Upper lobe of right lung (tissue), 1 donor: ENCODE data around the gene C2orf76. TPM values are rescaled to one million over a fixed set of nuclear protein-coding genes. Genes with fewer than 3 reads are reported as not detected.
A peak's percentile ranks its signal among the peaks of the same experiment; 100 is the strongest.
"Not testable (repeated sequence)": the region's sequence is repeated elsewhere in the genome, so short reads cannot be mapped to it uniquely, and the experiment has no call there.

ENCODE experiments used
- ATAC-seq: fragments of 200-7000 bp; cut with Tn5 transposase; one replicate; pipeline ENCODE4 v1.9.1; 2020; ENCODE audit warnings: mild to moderate bottlenecking, moderate library complexity
- DNase-seq: peaks from one replicate; pipeline ENCODE4 v3.0.0-alpha.2; 2020
- H3K27ac ChIP-seq: fragments of 200-600 bp; one replicate; pipeline ENCODE4 v1.8.0; 2022
- H3K27me3 ChIP-seq: fragments of 200-600 bp; one replicate; pipeline ENCODE4 v1.8.0; 2022; ENCODE audit warnings: mild to moderate bottlenecking
- H3K36me3 ChIP-seq: fragments of 200-600 bp; one replicate; pipeline ENCODE4 v1.8.0; 2022
- H3K4me1 ChIP-seq: fragments of 200-600 bp; one replicate; pipeline ENCODE4 v1.8.0; 2022
- H3K4me3 ChIP-seq: fragments of 200-600 bp; one replicate; pipeline ENCODE4 v1.8.0; 2022; ENCODE audit warnings: mild to moderate bottlenecking
- H3K9me3 ChIP-seq: fragments of 200-600 bp; one replicate; pipeline ENCODE4 v1.8.0; 2022
- CTCF ChIP-seq: fragments of 200-600 bp; IDR thresholded peaks from one replicate; pipeline ENCODE4 v1.8.0; 2022; ENCODE audit warnings: antibody characterized with exemption
- intact Hi-C: fragments of 100-400 bp; cut with DNase I; formaldehyde crosslinking; loops from one replicate; pipeline ENCODE4 v1.11.0; 2022
- total RNA-seq: library from RNA; stranded (reverse); fragmentation: NEBNext Ultra II Directional; extraction: Animal tissue kit (Norgen Biotek cat#: 25700); gene quantifications from one replicate; pipeline ENCODE4 v1.2.1, GENCODE V29; 2021
- donor health status: DM: no; HTN: yes; CAD: no; lungs with severe emphysema.

C2orf76 gene
- total RNA-seq, 1 donor from 2014 or later, result 11.8 TPM

- DNase-seq, result no peak
- Histone ChIP-seq H3K27ac (no peak overlapping the region), H3K4me3 (no peak overlapping the region), H3K36me3 (no peaks in the 10 kb centered on the region), H3K4me1 (peaks cover 6% of the 10 kb centered on the region), H3K9me3 (no peaks in the 10 kb centered on the region), H3K27me3 (no peaks in the 10 kb centered on the region)
- intact Hi-C loops, result loop anchor here (5.0 kb wide), 1 partner anchor 70 kb away; no protein-coding TSS in a partner anchor
- peak; percentile 84 for TF ChIP-seq CTCF
- ATAC-seq, result peak; percentile 91
These were observed 41.0 kb upstream of the C2orf76 start for GRCh38 chr2:119407430-119408220.

GRCh38 chr2:119405151-119405550, 38.5 kb upstream of the C2orf76 start:
- peaks cover 6% of the 10 kb centered on the region for H3K4me1 ChIP-seq
- no peaks in the 10 kb centered on the region for H3K36me3 ChIP-seq
- H3K4me3 ChIP-seq, result no peak overlapping the region
- no peak overlapping the region for H3K27ac ChIP-seq
- H3K27me3 ChIP-seq, result no peaks in the 10 kb centered on the region
- TF ChIP-seq CTCF, result no peak
- DNase-seq, result no peak
- ATAC-seq, result no peak
- no peaks in the 10 kb centered on the region for H3K9me3 ChIP-seq
- intact Hi-C loops, result loop anchor here (5.0 kb wide), 1 partner anchor 72 kb away; no protein-coding TSS in a partner anchor

DNA sequence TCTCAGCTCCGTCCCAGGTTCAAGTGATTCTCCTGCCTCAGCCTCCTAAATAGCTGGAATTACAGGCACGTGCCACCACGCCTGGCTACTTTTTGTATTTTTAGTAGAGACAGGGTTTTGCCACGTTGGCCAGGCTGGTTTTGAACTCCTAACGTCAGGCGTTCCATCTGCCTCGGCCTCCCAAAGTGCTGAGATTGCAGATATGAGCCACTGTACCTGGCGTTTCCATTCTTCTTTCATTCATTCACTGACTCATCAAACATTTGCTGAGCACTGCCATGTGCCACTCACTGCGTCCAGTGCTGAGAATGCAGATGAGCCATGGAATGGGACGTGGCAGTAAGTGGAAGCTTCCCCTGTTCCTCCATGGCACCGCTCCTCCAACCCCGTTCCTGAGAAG, 37.0 kb upstream of the C2orf76 start:
- ATAC-seq, H3K4me3 ChIP-seq, DNase-seq, H3K4me1 ChIP-seq, H3K9me3 ChIP-seq, intact Hi-C loops, H3K27ac ChIP-seq, H3K27me3 ChIP-seq, H3K36me3 ChIP-seq: not testable (repeated sequence)

DNA sequence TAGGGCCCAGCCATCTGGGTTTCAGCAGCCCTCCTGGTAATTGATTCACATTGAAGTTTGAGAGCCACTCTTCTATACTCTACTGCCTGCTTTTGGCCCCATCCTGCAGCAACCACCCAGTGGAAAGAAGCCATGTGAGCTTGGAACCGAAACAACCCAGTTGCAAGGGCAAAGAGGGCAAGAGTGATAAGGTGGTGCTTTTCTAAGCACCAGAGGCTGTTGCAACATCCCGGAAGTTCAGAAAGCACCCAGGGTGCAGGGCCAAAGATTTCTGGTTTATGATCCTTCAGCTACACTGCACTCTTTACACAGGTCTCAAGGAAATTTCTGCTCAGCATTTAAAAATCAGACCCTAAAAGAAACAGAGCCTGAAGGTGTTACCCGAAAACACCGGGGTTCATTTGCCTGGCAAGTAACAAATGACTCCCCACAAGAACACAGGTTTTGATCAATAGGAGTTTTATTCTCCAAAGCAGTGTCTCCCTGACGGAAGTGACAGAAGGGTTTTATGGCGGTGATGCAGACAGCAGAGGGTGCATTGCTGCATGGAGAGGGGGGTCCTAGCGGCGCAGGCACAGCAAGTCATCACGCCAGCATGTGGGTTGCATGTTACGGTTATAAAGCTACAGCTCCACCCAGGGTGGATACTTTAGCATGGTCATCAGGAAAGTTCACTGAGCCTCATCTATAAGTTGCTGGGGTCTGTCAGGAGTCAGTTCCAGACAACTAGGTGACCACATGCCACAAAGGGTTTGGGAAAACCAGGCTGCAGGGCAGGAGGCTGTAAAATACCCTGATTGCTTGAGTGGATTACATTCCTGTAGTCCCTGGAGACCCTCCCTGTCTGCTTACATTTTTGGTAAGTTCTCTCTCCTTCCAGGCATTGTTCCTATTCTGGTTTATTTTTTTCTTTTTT, 36.3 kb upstream of the C2orf76 start:
- Histone ChIP-seq H3K4me3 (no peak overlapping the region), H3K27me3 (no peaks in the 10 kb centered on the region), H3K36me3 (no peaks in the 10 kb centered on the region), H3K9me3 (no peaks in the 10 kb centered on the region), H3K27ac (no peak overlapping the region), H3K4me1 (peaks cover 4% of the 10 kb centered on the region)
- ATAC-seq (peak; percentile 80), DNase-seq (no peak)
- no peak for TF ChIP-seq CTCF
- intact Hi-C loops, result no loop called here

DNA sequence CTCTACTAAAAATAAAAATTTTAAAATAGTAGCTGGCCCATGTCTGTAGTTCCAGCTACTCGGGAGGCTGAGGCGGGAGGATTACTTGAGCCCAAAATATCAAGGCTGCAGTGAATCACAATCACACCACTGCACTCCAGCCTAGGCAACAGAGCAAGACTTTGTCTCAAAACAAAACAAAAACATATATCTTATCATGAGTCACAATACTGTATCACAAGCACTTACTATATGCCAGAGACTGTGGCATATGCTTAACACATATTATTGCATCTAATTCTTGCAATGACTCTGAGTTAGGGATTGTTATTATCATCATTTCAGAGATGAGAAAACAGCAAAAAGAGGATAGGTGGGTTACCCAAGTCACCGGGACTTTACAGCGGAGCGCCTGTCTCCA, 35.5 kb upstream of the C2orf76 start:
- no peak for TF ChIP-seq CTCF
- H3K4me3 ChIP-seq, result no peak overlapping the region
- DNase-seq (no peak), ATAC-seq (no peak)
- no peaks in the 10 kb centered on the region for H3K27me3 ChIP-seq
- intact Hi-C loops, result no loop called here
- H3K4me1 ChIP-seq, result no peaks in the 10 kb centered on the region
- H3K36me3 ChIP-seq, result no peaks in the 10 kb centered on the region
- no peak overlapping the region for H3K27ac ChIP-seq
- no peaks in the 10 kb centered on the region for H3K9me3 ChIP-seq

DNA sequence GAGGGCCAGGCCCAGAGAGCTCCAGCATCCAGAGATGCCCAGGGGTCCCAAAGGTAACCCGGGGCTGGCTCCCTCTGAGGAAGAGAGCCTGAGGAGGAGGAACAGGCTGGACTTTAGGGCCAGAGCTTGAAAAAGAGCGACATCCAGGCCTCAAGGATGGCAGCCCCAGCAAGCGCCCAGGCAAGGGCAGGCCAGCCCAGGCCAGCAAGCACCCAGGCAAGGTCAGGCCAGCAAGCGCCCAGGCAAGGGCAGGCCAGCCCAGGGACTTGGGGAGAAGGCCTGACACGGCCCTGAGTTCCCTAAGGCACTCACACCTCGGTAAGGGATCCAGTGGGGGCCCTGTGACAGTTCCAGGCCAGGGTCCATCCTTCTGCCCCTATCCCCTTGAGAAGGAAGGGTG, 30.6 kb upstream of the C2orf76 start:
- no peaks in the 10 kb centered on the region for H3K9me3 ChIP-seq
- H3K4me1 ChIP-seq, result no peaks in the 10 kb centered on the region
- intact Hi-C loops, result no loop called here
- no peaks in the 10 kb centered on the region for H3K27me3 ChIP-seq
- no peak for DNase-seq
- no peak overlapping the region for H3K4me3 ChIP-seq
- peak; percentile 20 for ATAC-seq
- TF ChIP-seq CTCF, result no peak
- H3K27ac ChIP-seq, result no peak overlapping the region
- H3K36me3 ChIP-seq, result no peaks in the 10 kb centered on the region
